Heart left ventricle (tissue), 13 donors: Measurements from ENCODE around the gene CELF2.

Experiments
- POLR2A ChIP-seq, 2 donors: fragments of 450-650 bp; IDR thresholded peaks; one replicate each; pipeline ENCODE4 v1.6.1; 2017; ENCODE audit warnings: antibody characterized with exemption in 2 of 2, mild to moderate bottlenecking in 2 of 2, moderate library complexity in 2 of 2
- TF ChIP-seq, protein P1 (sequence below), 12 donors: fragments of 200-600 bp; sonication (generic) in 4 of 12; IDR thresholded peaks; one replicate each; pipeline versions ENCODE4 v1.5.0 to v1.8.0; 2018 to 2022; ENCODE audit warnings: antibody characterized with exemption in 12 of 12, mild to moderate bottlenecking in 5 of 12
- donor health status: ischemic (EF 13 %, LVEDD 7.1; RV severe dilation, severe dysfunction).
- donor health status: DM: no; HTN: yes; CAD: no.
- donor health status: DM: no; HTN: no; CAD: no.
- donor health status: ischemic (EF 25% LVEDD 6.9; RV normal size, moderate dysfunction).
- donor health status: ischemic (EF 25% LVEDD 5.7; RV mildly dilated, moderate dysfunction).
- donor health status: ischemic (EF 35%, LVEDD 5.7; RV mildly dilated, moderate dysfunction).
- donor health status: nonischemic (EF 11% LVEDD 7.7; RV severe dilation, severe dysfunction).
- donor health status: DM: yes; HTN: yes; CAD: no.
- donor health status: PGD.
- donor health status: ischemic (EF 29% LVEDD 5.4; RV normal size, mild dysfunction).
- donor health status: nonischemic (EF 23%, LVEDD 6.1; RV moderate dilation, normal function).

DNA sequence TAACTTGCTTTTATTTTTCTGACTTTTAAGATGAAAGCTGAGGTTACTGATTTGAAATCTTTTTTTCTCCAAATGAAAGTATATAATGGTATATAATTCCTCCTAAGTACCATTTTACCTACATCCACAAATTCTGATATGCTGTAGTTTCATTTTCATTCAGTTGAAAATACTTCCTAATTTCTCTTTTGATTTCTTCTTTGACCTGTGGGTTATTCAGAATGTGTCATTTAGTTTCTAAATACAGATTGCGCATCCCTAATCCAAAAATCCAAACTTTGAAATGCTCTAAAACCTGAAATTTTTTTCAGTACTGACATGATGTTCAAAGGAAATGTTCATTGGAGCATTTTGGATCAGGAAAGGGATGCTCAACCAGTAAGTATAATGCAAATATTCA, 168.7 kb downstream of the CELF2 start:
- TF ChIP-seq, protein P1, sequence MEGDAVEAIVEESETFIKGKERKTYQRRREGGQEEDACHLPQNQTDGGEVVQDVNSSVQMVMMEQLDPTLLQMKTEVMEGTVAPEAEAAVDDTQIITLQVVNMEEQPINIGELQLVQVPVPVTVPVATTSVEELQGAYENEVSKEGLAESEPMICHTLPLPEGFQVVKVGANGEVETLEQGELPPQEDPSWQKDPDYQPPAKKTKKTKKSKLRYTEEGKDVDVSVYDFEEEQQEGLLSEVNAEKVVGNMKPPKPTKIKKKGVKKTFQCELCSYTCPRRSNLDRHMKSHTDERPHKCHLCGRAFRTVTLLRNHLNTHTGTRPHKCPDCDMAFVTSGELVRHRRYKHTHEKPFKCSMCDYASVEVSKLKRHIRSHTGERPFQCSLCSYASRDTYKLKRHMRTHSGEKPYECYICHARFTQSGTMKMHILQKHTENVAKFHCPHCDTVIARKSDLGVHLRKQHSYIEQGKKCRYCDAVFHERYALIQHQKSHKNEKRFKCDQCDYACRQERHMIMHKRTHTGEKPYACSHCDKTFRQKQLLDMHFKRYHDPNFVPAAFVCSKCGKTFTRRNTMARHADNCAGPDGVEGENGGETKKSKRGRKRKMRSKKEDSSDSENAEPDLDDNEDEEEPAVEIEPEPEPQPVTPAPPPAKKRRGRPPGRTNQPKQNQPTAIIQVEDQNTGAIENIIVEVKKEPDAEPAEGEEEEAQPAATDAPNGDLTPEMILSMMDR (IDR thresholded peaks at IDR 0.05): no peak
- TF ChIP-seq POLR2A (IDR thresholded peaks at IDR 0.05): no peak
